K562 (cell line): ENCODE data around the gene SLC25A31. TPM values are rescaled to one million over a fixed set of nuclear protein-coding genes. Genes with fewer than 3 reads are reported as not detected.

Source experiments
- CBX3 ChIP-seq, 2 experiments: IDR thresholded peaks; 1 replicate in 1 of 2; 2 replicates in 1 of 2; pipeline ENCODE4 v1.6.1; 2012; ENCODE audit warnings: inconsistent platforms in 2 of 2, low read length in 2 of 2, borderline replicate concordance in 1 of 2, control low read depth in 1 of 2
- CBX8 ChIP-seq: fragments of 200-600 bp; sonication (generic); IDR thresholded peaks from 2 replicates; pipeline ENCODE4 v1.6.1; 2012; ENCODE audit warnings: borderline replicate concordance, mixed run types, low read depth, mild to moderate bottlenecking, moderate library complexity, mixed read lengths, low read length, control low read depth, inconsistent platforms; ENCODE audit not compliant: poor library complexity, severe bottlenecking; ENCODE audit errors: extremely low read depth
- CREB1 ChIP-seq, 2 experiments: sonication (generic) in 1 of 2; formaldehyde crosslinking in 1 of 2; IDR thresholded peaks; 2 replicates each; pipeline versions ENCODE4 v1.6.1 to v1.8.0; 2012 to 2022; ENCODE audit warnings: inconsistent platforms in 1 of 2, mild to moderate bottlenecking in 1 of 2, missing genetic modification reagents in 1 of 2, moderate library complexity in 1 of 2
- ESRRA ChIP-seq: fragments of 450-650 bp; IDR thresholded peaks from 2 replicates; pipeline ENCODE4 v1.6.1; 2014; ENCODE audit warnings: low read depth, mild to moderate bottlenecking, moderate library complexity, borderline replicate concordance
- FOXO4 ChIP-seq: fragments of 450-650 bp; formaldehyde crosslinking; IDR thresholded peaks from 2 replicates; pipeline ENCODE4 v1.4.0; 2020; ENCODE audit warnings: mild to moderate bottlenecking, moderate library complexity
- HDAC1 ChIP-seq, 2 experiments: fragments of 450-650 bp; IDR thresholded peaks; 2 replicates each; pipeline ENCODE4 v1.6.1; 2016 to 2017; ENCODE audit warnings: inconsistent platforms in 1 of 2, mild to moderate bottlenecking in 1 of 2, moderate library complexity in 1 of 2
- HDGF ChIP-seq: fragments of 450-650 bp; IDR thresholded peaks from 2 replicates; pipeline ENCODE4 v1.6.1; 2016
- HMGN3 ChIP-seq: IDR thresholded peaks from 2 replicates; pipeline ENCODE4 v1.6.1; 2011; ENCODE audit warnings: borderline replicate concordance, low read depth, mild to moderate bottlenecking, mixed read lengths, low read length; ENCODE audit not compliant: insufficient read length; ENCODE audit errors: extremely low read depth
- MCM2 ChIP-seq: fragments of 450-650 bp; IDR thresholded peaks from 2 replicates; pipeline ENCODE4 v1.6.1; 2017; ENCODE audit warnings: low read depth, mild to moderate bottlenecking
- MXI1 ChIP-seq: IDR thresholded peaks from 2 replicates; pipeline ENCODE4 v1.6.1; 2011; ENCODE audit warnings: low read depth, mild to moderate bottlenecking, improper control_type of control experiment, low read length
- MYC ChIP-seq, 2 experiments: fragments of 250-450 bp in 1 of 2; sonication (Bioruptor Pico) in 1 of 2; IDR thresholded peaks; 2 replicates each; pipeline versions ENCODE4 v1.5.1 to v1.6.1; 2012 to 2021; ENCODE audit warnings: low read depth in 2 of 2, borderline replicate concordance in 1 of 2, improper control_type of control experiment in 1 of 2, low read length in 1 of 2, mild to moderate bottlenecking in 1 of 2, moderate library complexity in 1 of 2
- NBN ChIP-seq: fragments of 450-650 bp; IDR thresholded peaks from 2 replicates; pipeline ENCODE4 v1.6.1; 2016; ENCODE audit warnings: low read depth, mild to moderate bottlenecking
- NFIC ChIP-seq: fragments of 450-650 bp; IDR thresholded peaks from 2 replicates; pipeline ENCODE4 v1.6.1; 2017; ENCODE audit warnings: mild to moderate bottlenecking, inconsistent platforms
- SMARCE1 ChIP-seq: fragments of 450-650 bp; IDR thresholded peaks from 2 replicates; pipeline ENCODE4 v1.7.1; 2016; ENCODE audit warnings: mild to moderate bottlenecking
- TEAD2 ChIP-seq: fragments of 450-650 bp; IDR thresholded peaks from 2 replicates; pipeline ENCODE4 v1.6.1; 2016; ENCODE audit warnings: missing genetic modification characterization, control low read depth, missing compliant biosample characterization
- UBTF ChIP-seq, 2 experiments: IDR thresholded peaks; 2 replicates each; pipeline ENCODE4 v1.6.1; 2012; ENCODE audit warnings: improper control_type of control experiment in 2 of 2, low read depth in 2 of 2, low read length in 2 of 2, borderline replicate concordance in 1 of 2
- ZFX ChIP-seq: sonication (generic); formaldehyde crosslinking; IDR thresholded peaks from 2 replicates; pipeline ENCODE4 v1.8.0; 2022; ENCODE audit warnings: mild to moderate bottlenecking, missing genetic modification reagents, moderate library complexity
- ZNF518B ChIP-seq: fragments of 250-450 bp; sonication (Bioruptor Pico); IDR thresholded peaks from 2 replicates; pipeline ENCODE4 v1.5.0; 2021; ENCODE audit warnings: mild to moderate bottlenecking, moderate library complexity
- polyA plus RNA-seq, 8 experiments: library from polyadenylated mRNA; depleted of rRNA in 4 of 8; stranded (reverse) in 5 of 8; unstranded in 3 of 8; fragments of >200 nt; fragmentation: Nextera tagmentation in 2 of 8; fragmentation: Illumina TruSeq in 1 of 8; extraction: Ambion mirVana in 2 of 8; extraction: Trizol in 1 of 8; gene quantifications; 2 replicates each; pipeline versions ENCODE4 v1.2.1 to v1.2.3, GENCODE V29; 2011 to 2014; ENCODE audit warnings: inconsistent platforms in 1 of 8, missing spikeins in 1 of 8
- total RNA-seq, 7 experiments: library from RNA; depleted of rRNA in 6 of 7; stranded (reverse); fragments of >200 nt in 6 of 7; fragmentation: Illumina TruSeq in 2 of 7; extraction: Trizol in 2 of 7; gene quantifications; 2 replicates each; pipeline versions ENCODE4 v1.2.1 to v1.2.3, GENCODE V29; 2011 to 2021; ENCODE audit warnings: low replicate concordance in 1 of 7

The SLC25A31 gene
- total and polyA plus RNA-seq, 9 of the 15 experiments (the other 6 are each of a cell fraction or from before 2014, with no cell fraction given) = 0.07 TPM; not detected in 8

GRCh38 chr4:127783026-127783769 is 53.0 kb downstream of the SLC25A31 start (continued):
- TF ChIP-seq MCM2 (no peak), HDAC1 (IDR thresholded peaks at IDR 0.05) (no peak), CREB1 (IDR thresholded peaks at IDR 0.05) (peak; percentile 16; the same call in 1 of the 2 replicates), CREB1 (CRISPR knock-in tag; IDR thresholded peaks at IDR 0.05) (peak; percentile 7; the same call in 1 of the 2 replicates), HDGF (no peak), CBX3 (IDR thresholded peaks at IDR 0.05; ENCODE audit: borderline replicate concordance in 1 of 2, low read length in 2 of 2) (peak in 1 of 2 experiments; percentile 32; a peak in 1 of 3 replicates), ZNF518B (CRISPR knock-in tag) (no peak), SMARCE1 (0 out of 2 replicates have a peak, but pooled peaks have one; percentile 0), UBTF (IDR thresholded peaks at IDR 0.05; ENCODE audit: borderline replicate concordance in 1 of 2, low read depth in 2 of 2, low read length in 2 of 2) (peak in 1 of 2 experiments; percentile 54; a peak in 2 of 4 replicates), CBX8 (no peak), ZFX (CRISPR knock-in tag) (peak; percentile 61), MXI1 (0 out of 2 replicates have a peak, but pooled peaks have one; percentile 23), MYC (IDR thresholded peaks at IDR 0.05; ENCODE audit: low read depth, low read length) (0 out of 2 replicates have a peak, but pooled peaks have one; percentile 37), MYC (CRISPR knock-in tag; IDR thresholded peaks at IDR 0.05; ENCODE audit: borderline replicate concordance, low read depth) (no peak), TEAD2 (tag) (0 out of 2 replicates have a peak, but pooled peaks have one; percentile 14), NBN (peak; percentile 20; the same call in 1 of the 2 replicates), FOXO4 (CRISPR knock-in tag) (no peak), ESRRA (0 out of 2 replicates have a peak, but pooled peaks have one; percentile 4), NFIC (peak; percentile 38), HMGN3 (no peak)
